Transverse colon (tissue), 4 donors: Measurements from ENCODE around the gene DACT2. TPM values are rescaled to one million over a fixed set of nuclear protein-coding genes. Genes with fewer than 3 reads are reported as not detected.

Source experiments
- DNase-seq: peaks from one replicate; pipeline ENCODE4 v3.0.0-alpha.2; 2019
- H3K27ac ChIP-seq, 4 donors: fragments of 200-600 bp; sonication (generic); 2 replicates each; pipeline ENCODE4 v1.5.1; 2016 to 2018; ENCODE audit warnings: inconsistent platforms in 4 of 4
- H3K27me3 ChIP-seq: fragments of 200-600 bp; sonication (generic); 2 replicates; pipeline ENCODE4 v1.5.1; 2017; ENCODE audit warnings: inconsistent platforms
- H3K36me3 ChIP-seq, 4 donors: fragments of 200-600 bp; sonication (generic); 2 replicates each; pipeline ENCODE4 v1.5.1; 2017 to 2019; ENCODE audit warnings: inconsistent platforms in 4 of 4
- H3K4me1 ChIP-seq, 4 donors: fragments of 200-600 bp; sonication (generic); 2 replicates each; pipeline ENCODE4 v1.5.1; 2017 to 2020; ENCODE audit warnings: inconsistent platforms in 4 of 4
- H3K4me3 ChIP-seq, 4 donors: fragments of 200-600 bp; sonication (generic); 1 replicate in 1 of 4; 2 replicates in 3 of 4; pipeline versions ENCODE4 v1.5.1 to v1.6.1; 2017 to 2019; ENCODE audit warnings: inconsistent platforms in 4 of 4
- H3K9me3 ChIP-seq, 2 donors: fragments of 200-600 bp; sonication (generic); 2 replicates each; pipeline ENCODE4 v1.5.1; 2017 to 2019; ENCODE audit warnings: inconsistent platforms in 2 of 2
- CTCF ChIP-seq, 5 experiments: fragments of 200-600 bp in 3 of 5; fragments of 450-650 bp in 2 of 5; sonication (generic) in 3 of 5; IDR thresholded peaks; 1 replicate in 2 of 5; 2 replicates in 3 of 5; pipeline ENCODE4 v1.5.1; 2016 to 2017; ENCODE audit warnings: antibody characterized with exemption in 5 of 5, inconsistent platforms in 3 of 5, mild to moderate bottlenecking in 2 of 5, moderate library complexity in 1 of 5
- EP300 ChIP-seq: sonication (generic); formaldehyde crosslinking; IDR thresholded peaks from one replicate; pipeline ENCODE4 v1.6.1; 2017; ENCODE audit warnings: antibody characterized with exemption, low read depth
- POLR2A ChIP-seq: fragments of 450-650 bp; IDR thresholded peaks from one replicate; pipeline ENCODE4 v1.6.1; 2016; ENCODE audit warnings: antibody characterized with exemption, mild to moderate bottlenecking, moderate library complexity
- POLR2AphosphoS5 ChIP-seq, 3 donors: sonication (generic); formaldehyde crosslinking; IDR thresholded peaks; one replicate each; pipeline ENCODE4 v1.6.1; 2016; ENCODE audit warnings: antibody characterized with exemption in 3 of 3
- WGBS, 2 donors: methylation state at CpG; one replicate each; pipeline ENCODE4 v1.1.5; 2018; ENCODE audit warnings: low coverage in 1 of 2; 5-methylcytosine and 5-hydroxymethylcytosine counted together
- in situ Hi-C, 4 donors: fragments of 200-750 bp; cut with MboI; loops; one replicate each; pipeline versions ENCODE4 v1.15.0 to v1.15.1; 2017; ENCODE audit warnings: low sequenced_read_pairs in 3 of 4, low pct_ligation_motif_present in 1 of 4, low pct_unique_long_range_greater_than_20kb in 1 of 4
- intact Hi-C: fragments of 100-400 bp; cut with DNase I; formaldehyde crosslinking; loops from one replicate; pipeline ENCODE4 v1.15.1; 2023; ENCODE audit warnings: low total_unique reads
- total RNA-seq, 4 donors: library from RNA; depleted of rRNA; stranded (reverse); fragments of >200 nt; gene quantifications; one replicate each; pipeline ENCODE4 v1.1.0, GENCODE V29; 2016

The DACT2 gene
- total RNA-seq, 4 donors from 2014 or later, result 2.4 to 2.6 TPM; not detected in 2

GRCh38 chr6:168301648-168302398, 17.8 kb downstream of the DACT2 start:
- DNase-seq, result peak; percentile 44
- Histone ChIP-seq H3K27me3 (no peaks in the 10 kb centered on the region), H3K4me3 (peak overlapping the region in 1 of 4 donors; percentile 18), H3K27ac (peak overlapping the region in 3 of 4 donors; percentile 15 to 33 (median 32)), H3K4me1 (peaks cover 0 to 11% (median 3%) of the 10 kb centered on the region in 4 donors), H3K9me3 (no peaks in the 10 kb centered on the region), H3K36me3 (no peaks in the 10 kb centered on the region)
- TF ChIP-seq POLR2A (no peak), EP300 (no peak), CTCF (IDR thresholded peaks at IDR 0.05) (no peak), POLR2AphosphoS5 (IDR thresholded peaks at IDR 0.05) (no peak)
- intact Hi-C loops, result no loop called here
- 50 to 71% methylated on average over 7 to 16 of the region's 16 CpGs for WGBS, 2 donors
- in situ Hi-C loops, result no loop called here

- H3K9me3 ChIP-seq, result no peaks in the 10 kb centered on the region
- peak overlapping the region in 1 of 4 donors; percentile 32 for H3K27ac ChIP-seq
- DNase-seq, result no peak
- TF ChIP-seq POLR2A (no peak), POLR2AphosphoS5 (IDR thresholded peaks at IDR 0.05) (no peak), CTCF (IDR thresholded peaks at IDR 0.05) (no peak), EP300 (no peak)
- in situ Hi-C loops, result no loop called here
- no peaks in the 10 kb centered on the region for H3K36me3 ChIP-seq
- H3K4me3 ChIP-seq, result no peak overlapping the region
- H3K4me1 ChIP-seq, result peaks cover 0 to 11% (median 3%) of the 10 kb centered on the region in 4 donors
- intact Hi-C loops, result no loop called here
- H3K27me3 ChIP-seq, result no peaks in the 10 kb centered on the region
- 76 to 94% methylated on average over 11 to 19 of the region's 20 CpGs for WGBS, 2 donors
These were observed 18.5 kb downstream of the DACT2 start for GRCh38 chr6:168300975-168301647.

GRCh38 chr6:168299541-168300511, 19.8 kb downstream of the DACT2 start:
- Histone ChIP-seq H3K9me3 (no peaks in the 10 kb centered on the region), H3K27me3 (no peaks in the 10 kb centered on the region), H3K4me3 (no peak overlapping the region), H3K36me3 (no peaks in the 10 kb centered on the region), H3K4me1 (peaks cover 0 to 11% (median 3%) of the 10 kb centered on the region in 4 donors), H3K27ac (no peak overlapping the region)
- 87 to 96% methylated on average over 4 to 27 of the region's 28 CpGs for WGBS, 2 donors
- no peak for DNase-seq
- in situ Hi-C loops (no loop called here), intact Hi-C loops (no loop called here)
- TF ChIP-seq CTCF (IDR thresholded peaks at IDR 0.05), result no peak
- no peak for TF ChIP-seq POLR2AphosphoS5 (IDR thresholded peaks at IDR 0.05)
- TF ChIP-seq POLR2A, result no peak
- TF ChIP-seq EP300, result no peak

- no peaks in the 10 kb centered on the region for H3K9me3 ChIP-seq
- H3K4me3 ChIP-seq, result no peak overlapping the region
- no peak overlapping the region for H3K27ac ChIP-seq
- H3K4me1 ChIP-seq, result peaks cover 0 to 10% (median 3%) of the 10 kb centered on the region in 4 donors
- WGBS, 2 donors, result 91 to 96% methylated on average over 4 to 13 of the region's 13 CpGs
- no peak for TF ChIP-seq EP300
- in situ Hi-C loops (no loop called here), intact Hi-C loops (no loop called here)
- H3K27me3 ChIP-seq, result no peaks in the 10 kb centered on the region
- no peaks in the 10 kb centered on the region for H3K36me3 ChIP-seq
- no peak for DNase-seq
These were observed 21.9 kb downstream of the DACT2 start for GRCh38 chr6:168297643-168298042.
